A673 (cell line): ENCODE results near the gene VAPB. TPM values are rescaled to one million over a fixed set of nuclear protein-coding genes. Genes with fewer than 3 reads are reported as not detected.

Experiments
- BruUV-seq: library from RNA; stranded (reverse); fragments of 400-500 nt; replicated peaks from 2 replicates; lab custom pipeline; 2021; lab: Mats Ljungman, UMichigan
- CTCF ChIA-PET: fragments of 300-600 bp; sonication (Branson Sonifier 250); formaldehyde crosslinking; loops from one replicate; lab custom pipeline; 2022; ENCODE audit warnings: antibody characterized with exemption; lab: Charles Lee
- POLR2A ChIA-PET: fragments of 300-600 bp; sonication (Branson Sonifier 250); formaldehyde crosslinking; loops from one replicate; lab custom pipeline; 2022; ENCODE audit warnings: antibody characterized with exemption; ENCODE audit not compliant: low non-redundant PET; lab: Charles Lee
- DNase-seq: peaks from one replicate; pipeline ENCODE4 v3.0.0-alpha.2; 2015; ENCODE audit warnings: low spot score
- H3K27ac ChIP-seq: fragments of 200-600 bp; sonication (generic); 2 replicates; pipeline ENCODE4 v1.5.1; 2016; ENCODE audit warnings: mixed run types, low read depth, mild to moderate bottlenecking, mixed read lengths, antibody characterized with exemption, low read length; ENCODE audit not compliant: poor library complexity, severe bottlenecking
- H3K27me3 ChIP-seq: fragments of 200-600 bp; sonication (generic); replicated peaks from 2 replicates; pipeline ENCODE4 v1.6.1; 2017; ENCODE audit warnings: mixed run types, low read depth, mild to moderate bottlenecking, mixed read lengths, antibody characterized with exemption, low read length; ENCODE audit not compliant: insufficient read depth, poor library complexity
- H3K36me3 ChIP-seq: fragments of 200-600 bp; sonication (generic); 2 replicates; pipeline ENCODE4 v1.6.1; 2016; ENCODE audit warnings: mixed run types, mild to moderate bottlenecking, mixed read lengths, antibody characterized with exemption, low read length; ENCODE audit not compliant: insufficient read depth, poor library complexity, severe bottlenecking
- H3K4me1 ChIP-seq: fragments of 200-600 bp; sonication (generic); 2 replicates; pipeline ENCODE4 v1.6.1; 2017; ENCODE audit warnings: mixed run types, mild to moderate bottlenecking, mixed read lengths, antibody characterized with exemption, low read length; ENCODE audit not compliant: insufficient read depth, poor library complexity, severe bottlenecking
- H3K4me3 ChIP-seq: fragments of 200-600 bp; sonication (generic); 2 replicates; pipeline ENCODE4 v1.5.1; 2016; ENCODE audit warnings: low read depth, mixed run types, mild to moderate bottlenecking, mixed read lengths, low read length; ENCODE audit not compliant: poor library complexity, severe bottlenecking
- H3K9me3 ChIP-seq: fragments of 200-600 bp; sonication (generic); 2 replicates; pipeline ENCODE4 v1.6.1; 2016; ENCODE audit warnings: mixed run types, low read depth, mild to moderate bottlenecking, mixed read lengths, antibody characterized with exemption, low read length; ENCODE audit not compliant: poor library complexity, severe bottlenecking
- CTCF ChIP-seq: fragments of 300-800, 200-600 bp; sonication (generic); conservative IDR thresholded peaks from 2 replicates; pipeline ENCODE4 v1.5.1; 2017; ENCODE audit warnings: low read depth, mild to moderate bottlenecking, antibody characterized with exemption, low read length, moderate library complexity, mixed read lengths
- EZH2 ChIP-seq: fragments of 200-600 bp; sonication (generic); IDR thresholded peaks from 2 replicates; pipeline ENCODE4 v1.6.1; 2017; ENCODE audit warnings: borderline replicate concordance, low read depth, mild to moderate bottlenecking, mixed read lengths, antibody characterized with exemption, low read length; ENCODE audit not compliant: poor library complexity, severe bottlenecking
- intact Hi-C: fragments of 100-400 bp; cut with micrococcal nuclease; formaldehyde crosslinking; loops from one replicate; pipeline ENCODE4 v1.10.0; 2022; ENCODE audit not compliant: unreplicated experiment
- total RNA-seq: library from RNA; stranded (reverse); gene quantifications from 2 replicates; pipeline ENCODE4 v1.2.3, GENCODE V29; 2021

Gene VAPB
- total RNA-seq, 1 experiment from 2014 or later = 60.9 TPM

DNA sequence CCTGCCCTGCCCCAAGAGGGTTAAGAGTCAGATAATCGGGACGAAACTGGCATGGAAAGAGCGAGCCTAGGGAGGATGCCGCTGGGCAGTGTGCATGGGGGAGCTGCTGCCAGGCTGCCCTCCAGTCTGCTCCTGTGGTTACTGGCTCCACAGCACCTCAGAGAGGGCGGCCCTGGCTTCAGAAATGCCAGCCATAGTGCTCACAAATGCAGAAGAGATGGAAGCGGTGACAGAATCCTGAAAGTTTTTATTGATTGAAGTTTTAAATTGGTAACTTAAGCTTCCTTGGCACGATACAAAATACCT, 57.9 kb downstream of the VAPB start:
- no TSS peak for BruUV-seq
- H3K27ac ChIP-seq = no peak overlapping the region
- intact Hi-C loops = loop anchor here (2.0 to 10.0 kb wide), 2 partner anchors 122 to 210 kb away; no protein-coding TSS in a partner anchor
- no peak for TF ChIP-seq CTCF
- no peak for TF ChIP-seq EZH2
- no peaks in the 10 kb centered on the region for H3K4me1 ChIP-seq
- H3K9me3 ChIP-seq = no peaks in the 10 kb centered on the region
- peaks cover 23% of the 10 kb centered on the region for H3K36me3 ChIP-seq
- no peaks in the 10 kb centered on the region for H3K27me3 ChIP-seq
- CTCF ChIA-PET = interaction anchor here (0.7 to 1.1 kb wide), 2 partner anchors 10 to 126 kb away, joined by 3 read pairs; no protein-coding TSS in a partner anchor
- POLR2A ChIA-PET = no interaction called here
- DNase-seq = no peak
- H3K4me3 ChIP-seq = no peak overlapping the region

GRCh38 chr20:58447511-58448391, 58.7 kb downstream of the VAPB start:
- DNase-seq = peak; percentile 63
- Histone ChIP-seq H3K9me3 (no peaks in the 10 kb centered on the region), H3K36me3 (peaks cover 23% of the 10 kb centered on the region), H3K4me3 (no peak overlapping the region), H3K4me1 (no peaks in the 10 kb centered on the region), H3K27me3 (no peaks in the 10 kb centered on the region), H3K27ac (no peak overlapping the region)
- CTCF ChIA-PET = interaction anchor here (0.7 to 1.1 kb wide), 2 partner anchors 9 to 126 kb away, joined by 3 read pairs; no protein-coding TSS in a partner anchor
- BruUV-seq = no TSS peak
- POLR2A ChIA-PET = no interaction called here
- intact Hi-C loops = loop anchor here (2.0 to 10.0 kb wide), 2 partner anchors 123 to 211 kb away; no protein-coding TSS in a partner anchor
- TF ChIP-seq EZH2 = no peak
- TF ChIP-seq CTCF = peak; percentile 68

DNA sequence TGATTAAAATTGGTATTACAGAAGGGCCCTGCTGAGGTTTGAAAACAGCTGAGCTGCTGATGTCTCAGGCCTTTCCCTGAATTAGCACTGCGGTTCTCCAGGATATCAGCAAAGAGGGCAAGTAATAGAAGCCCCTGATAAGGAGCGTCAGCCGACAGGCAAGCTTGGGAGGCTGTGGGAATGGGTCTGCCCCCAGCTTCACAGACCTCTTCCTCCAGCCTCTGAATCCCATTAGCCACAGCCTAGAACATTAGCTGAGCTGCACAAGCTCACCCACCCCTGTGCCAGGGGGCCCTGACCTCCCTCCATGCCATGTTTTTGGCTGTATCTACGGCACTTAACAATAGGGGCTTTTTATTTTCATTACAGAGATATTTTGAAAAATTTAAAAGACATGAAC, 59.9 kb downstream of the VAPB start:
- ChIA-PET POLR2A (no interaction called here), CTCF (no interaction called here)
- BruUV-seq = no TSS peak
- Histone ChIP-seq H3K27me3 (no peaks in the 10 kb centered on the region), H3K36me3 (peaks cover 20% of the 10 kb centered on the region), H3K9me3 (no peaks in the 10 kb centered on the region), H3K4me1 (no peaks in the 10 kb centered on the region), H3K27ac (no peak overlapping the region), H3K4me3 (no peak overlapping the region)
- no peak for TF ChIP-seq EZH2
- TF ChIP-seq CTCF = no peak
- no peak for DNase-seq
- intact Hi-C loops = loop anchor here (10.0 kb wide), 1 partner anchor 124 kb away; no protein-coding TSS in a partner anchor
